GM12864 (cell line): ENCODE results near the gene BCAS3.
A peak's percentile ranks its signal among the peaks of the same experiment; 100 is the strongest.

Experiments used
- DNase-seq: peaks from one replicate; pipeline ENCODE4 v3.0.0-alpha.2; 2011; ENCODE audit warnings: low read depth
- H3K4me3 ChIP-seq: 2 replicates; pipeline ENCODE4 v1.5.1; 2011; ENCODE audit warnings: mild to moderate bottlenecking, low read depth, low read length, control low read depth
- CTCF ChIP-seq: IDR thresholded peaks from 2 replicates; pipeline ENCODE4 v1.5.1; 2011; ENCODE audit warnings: low read depth, mild to moderate bottlenecking, moderate library complexity, low read length, control low read depth, inconsistent platforms; ENCODE audit errors: missing control alignments

Gene BCAS3

GRCh38 chr17:61387511-61388305 lies 710.1 kb downstream of the BCAS3 start:
- no peak overlapping the region for H3K4me3 ChIP-seq
- no peak for DNase-seq
- no peak for TF ChIP-seq CTCF

- no peak overlapping the region for H3K4me3 ChIP-seq
These were observed 711.1 kb downstream of the BCAS3 start for GRCh38 chr17:61388561-61389356.

GRCh38 chr17:61389670-61390478 lies 712.2 kb downstream of the BCAS3 start:
- no peak overlapping the region for H3K4me3 ChIP-seq
- no peak for DNase-seq
- peak; percentile 78 for TF ChIP-seq CTCF

More at GRCh38 chr17:61388561-61389356, 711.1 kb downstream of the BCAS3 start:
- no peak for TF ChIP-seq CTCF
- DNase-seq = no peak

- DNase-seq = no peak
- TF ChIP-seq CTCF = no peak
- no peak overlapping the region for H3K4me3 ChIP-seq
These were observed 712.8 kb downstream of the BCAS3 start for GRCh38 chr17:61390479-61390791.

GRCh38 chr17:61391595-61392291 lies 714.1 kb downstream of the BCAS3 start:
- no peak for DNase-seq
- TF ChIP-seq CTCF = no peak
- H3K4me3 ChIP-seq = no peak overlapping the region

GRCh38 chr17:61392679-61393078 lies 715.0 kb downstream of the BCAS3 start:
- DNase-seq = no peak
- no peak overlapping the region for H3K4me3 ChIP-seq

More at GRCh38 chr17:61392679-61393078, 715.0 kb downstream of the BCAS3 start:
- no peak for TF ChIP-seq CTCF
